ENCODE results near the gene CHMP1B.

CHMP1B gene

GRCh38 chr18:11807233-11807632 is 44.0 kb upstream of the CHMP1B start:
- no peak overlapping the region for H2AFZ ChIP-seq (ENCODE audit: low read depth, low read length)
- no peaks in the 10 kb centered on the region for H3K4me1 ChIP-seq (ENCODE audit: low read length)
- no peaks in the 10 kb centered on the region for H3K36me3 ChIP-seq (replicated peaks; ENCODE audit: low read depth, low read length)
- no peak overlapping the region for H3K4me2 ChIP-seq (ENCODE audit: low read length)
- no peak overlapping the region for H3K4me3 ChIP-seq (ENCODE audit: low read length)
- no peaks in the 10 kb centered on the region for H3K79me2 ChIP-seq (ENCODE audit: low read length)
- no peaks in the 10 kb centered on the region for H4K20me1 ChIP-seq (ENCODE audit: insufficient read depth, low read length)
- no peaks in the 10 kb centered on the region for H3K27me3 ChIP-seq (ENCODE audit: low read depth, low read length)
- no peaks in the 10 kb centered on the region for H3K9me3 ChIP-seq (ENCODE audit: insufficient read depth, low read length)
- no peak overlapping the region for H3K27ac ChIP-seq (ENCODE audit: low read length)
- no peak overlapping the region for H3K9ac ChIP-seq (ENCODE audit: low read length)
- no peak for TF ChIP-seq EZH2phosphoT487 (IDR thresholded peaks at IDR 0.05; ENCODE audit: low read depth)

- Histone ChIP-seq H3K9me3 (ENCODE audit: insufficient read depth, low read length) (no peaks in the 10 kb centered on the region), H3K36me3 (replicated peaks; ENCODE audit: low read depth, low read length) (no peaks in the 10 kb centered on the region), H3K4me2 (ENCODE audit: low read length) (no peak overlapping the region), H3K4me3 (ENCODE audit: low read length) (no peak overlapping the region), H4K20me1 (ENCODE audit: insufficient read depth, low read length) (no peaks in the 10 kb centered on the region), H3K4me1 (ENCODE audit: low read length) (no peaks in the 10 kb centered on the region), H3K27ac (ENCODE audit: low read length) (no peak overlapping the region), H2AFZ (ENCODE audit: low read depth, low read length) (no peak overlapping the region), H3K79me2 (ENCODE audit: low read length) (no peaks in the 10 kb centered on the region), H3K9ac (ENCODE audit: low read length) (no peak overlapping the region), H3K27me3 (ENCODE audit: low read depth, low read length) (no peaks in the 10 kb centered on the region)
- no peak for TF ChIP-seq CTCF (IDR thresholded peaks at IDR 0.05; ENCODE audit: low read depth, low read length)
- no peak for TF ChIP-seq EZH2phosphoT487 (IDR thresholded peaks at IDR 0.05; ENCODE audit: low read depth)
Observed at GRCh38 chr18:11808001-11808855, 43.0 kb upstream of the CHMP1B start.

- H3K4me1 ChIP-seq (ENCODE audit: low read length), result no peaks in the 10 kb centered on the region
- no peaks in the 10 kb centered on the region for H3K79me2 ChIP-seq (ENCODE audit: low read length)
- no peak overlapping the region for H2AFZ ChIP-seq (ENCODE audit: low read depth, low read length)
- TF ChIP-seq EZH2phosphoT487 (IDR thresholded peaks at IDR 0.05; ENCODE audit: low read depth), result no peak
- no peak for TF ChIP-seq CTCF (IDR thresholded peaks at IDR 0.05; ENCODE audit: low read depth, low read length)
- H3K4me3 ChIP-seq (ENCODE audit: low read length), result no peak overlapping the region
- no peak overlapping the region for H3K9ac ChIP-seq (ENCODE audit: low read length)
- no peak overlapping the region for H3K27ac ChIP-seq (ENCODE audit: low read length)
- no peaks in the 10 kb centered on the region for H4K20me1 ChIP-seq (ENCODE audit: insufficient read depth, low read length)
- no peak overlapping the region for H3K4me2 ChIP-seq (ENCODE audit: low read length)
- H3K27me3 ChIP-seq (ENCODE audit: low read depth, low read length), result no peaks in the 10 kb centered on the region
- no peaks in the 10 kb centered on the region for H3K36me3 ChIP-seq (replicated peaks; ENCODE audit: low read depth, low read length)
- no peaks in the 10 kb centered on the region for H3K9me3 ChIP-seq (ENCODE audit: insufficient read depth, low read length)
Observed at GRCh38 chr18:11809895-11810294, 41.3 kb upstream of the CHMP1B start.

- no peak overlapping the region for H2AFZ ChIP-seq (ENCODE audit: low read depth, low read length)
- H3K79me2 ChIP-seq (ENCODE audit: low read length), result no peaks in the 10 kb centered on the region
- no peaks in the 10 kb centered on the region for H4K20me1 ChIP-seq (ENCODE audit: insufficient read depth, low read length)
- H3K4me1 ChIP-seq (ENCODE audit: low read length), result no peaks in the 10 kb centered on the region
- H3K4me2 ChIP-seq (ENCODE audit: low read length), result no peak overlapping the region
- no peaks in the 10 kb centered on the region for H3K9me3 ChIP-seq (ENCODE audit: insufficient read depth, low read length)
- no peaks in the 10 kb centered on the region for H3K27me3 ChIP-seq (ENCODE audit: low read depth, low read length)
- no peak overlapping the region for H3K9ac ChIP-seq (ENCODE audit: low read length)
- H3K4me3 ChIP-seq (ENCODE audit: low read length), result no peak overlapping the region
- no peak for TF ChIP-seq EZH2phosphoT487 (IDR thresholded peaks at IDR 0.05; ENCODE audit: low read depth)
- no peak for TF ChIP-seq CTCF (IDR thresholded peaks at IDR 0.05; ENCODE audit: low read depth, low read length)
- H3K27ac ChIP-seq (ENCODE audit: low read length), result no peak overlapping the region
- no peaks in the 10 kb centered on the region for H3K36me3 ChIP-seq (replicated peaks; ENCODE audit: low read depth, low read length)
Observed at GRCh38 chr18:11810379-11810778, 40.8 kb upstream of the CHMP1B start.
